Vagina (tissue), 2 donors: ENCODE data around the gene BSND. TPM values are rescaled to one million over a fixed set of nuclear protein-coding genes. Genes with fewer than 3 reads are reported as not detected.

Source experiments
- DNase-seq, 2 donors: peaks; one replicate each; pipeline ENCODE4 v3.0.0-alpha.2; 2017; ENCODE audit errors: extremely low spot score in 2 of 2
- H3K27ac ChIP-seq: fragments of 200-600 bp; sonication (generic); one replicate; pipeline ENCODE4 v1.5.1; 2019
- H3K27me3 ChIP-seq: fragments of 200-600 bp; sonication (generic); one replicate; pipeline ENCODE4 v1.5.1; 2019
- H3K36me3 ChIP-seq, 2 donors: fragments of 200-600 bp; sonication (generic); one replicate each; pipeline ENCODE4 v1.5.1; 2017 to 2019
- H3K4me1 ChIP-seq: fragments of 200-600 bp; sonication (generic); one replicate; pipeline ENCODE4 v1.5.1; 2019
- H3K4me3 ChIP-seq, 2 donors: fragments of 200-600 bp; sonication (generic); 1 replicate in 1 of 2; 2 replicates in 1 of 2; pipeline ENCODE4 v1.5.1; 2016 to 2019
- H3K9me3 ChIP-seq: fragments of 200-600 bp; sonication (generic); one replicate; pipeline ENCODE4 v1.5.1; 2019
- CTCF ChIP-seq, 3 experiments: fragments of 450-650 bp in 2 of 3; fragments of 200-600 bp in 1 of 3; sonication (generic) in 1 of 3; IDR thresholded peaks; one replicate each; pipeline ENCODE4 v1.5.1; 2017 to 2019; ENCODE audit warnings: antibody characterized with exemption in 3 of 3, mild to moderate bottlenecking in 2 of 3, moderate library complexity in 2 of 3
- POLR2A ChIP-seq, 2 donors: fragments of 450-650 bp; IDR thresholded peaks; one replicate each; pipeline ENCODE4 v1.6.1; 2017; ENCODE audit warnings: antibody characterized with exemption in 2 of 2, mild to moderate bottlenecking in 2 of 2, moderate library complexity in 2 of 2
- POLR2AphosphoS5 ChIP-seq, 2 donors: sonication (generic); formaldehyde crosslinking; IDR thresholded peaks; one replicate each; pipeline ENCODE4 v1.9.0; 2017; ENCODE audit warnings: antibody characterized with exemption in 2 of 2, mild to moderate bottlenecking in 2 of 2, low read depth in 1 of 2; ENCODE audit not compliant: insufficient read depth in 1 of 2
- intact Hi-C: fragments of 100-400 bp; cut with DNase I; formaldehyde crosslinking; loops from one replicate; pipeline ENCODE4 v1.15.1; 2023
- total RNA-seq: library from RNA; depleted of rRNA; stranded (reverse); fragments of >200 nt; gene quantifications from one replicate; pipeline ENCODE4 v1.2.3, GENCODE V29; 2016

Gene BSND
- total RNA-seq, 1 donor from 2014 or later: not detected

GRCh38 chr1:55010887-55011217 is 12.1 kb downstream of the BSND start:
- no peak for DNase-seq
- Histone ChIP-seq H3K36me3 (no peaks in the 10 kb centered on the region), H3K4me1 (no peaks in the 10 kb centered on the region), H3K4me3 (no peak overlapping the region), H3K27ac (no peak overlapping the region), H3K9me3 (no peaks in the 10 kb centered on the region), H3K27me3 (no peaks in the 10 kb centered on the region)
- TF ChIP-seq CTCF (IDR thresholded peaks at IDR 0.05) (no peak), POLR2A (IDR thresholded peaks at IDR 0.05) (no peak), POLR2AphosphoS5 (IDR thresholded peaks at IDR 0.05; ENCODE audit: insufficient read depth in 1 of 2, low read depth in 1 of 2) (no peak)
- intact Hi-C loops: no loop called here

- Histone ChIP-seq H3K27ac (no peak overlapping the region), H3K4me1 (no peaks in the 10 kb centered on the region), H3K36me3 (no peaks in the 10 kb centered on the region), H3K4me3 (no peak overlapping the region), H3K27me3 (no peaks in the 10 kb centered on the region), H3K9me3 (no peaks in the 10 kb centered on the region)
- DNase-seq: no peak
- TF ChIP-seq POLR2AphosphoS5 (IDR thresholded peaks at IDR 0.05; ENCODE audit: insufficient read depth in 1 of 2, low read depth in 1 of 2) (no peak), POLR2A (IDR thresholded peaks at IDR 0.05) (no peak)
- intact Hi-C loops: no loop called here
These were observed 13.9 kb downstream of the BSND start for GRCh38 chr1:55012661-55013060.

- Histone ChIP-seq H3K27ac (no peak overlapping the region), H3K27me3 (no peaks in the 10 kb centered on the region), H3K9me3 (no peaks in the 10 kb centered on the region), H3K36me3 (no peaks in the 10 kb centered on the region), H3K4me3 (no peak overlapping the region), H3K4me1 (no peaks in the 10 kb centered on the region)
- TF ChIP-seq CTCF (IDR thresholded peaks at IDR 0.05) (no peak), POLR2A (IDR thresholded peaks at IDR 0.05) (no peak), POLR2AphosphoS5 (IDR thresholded peaks at IDR 0.05; ENCODE audit: insufficient read depth in 1 of 2, low read depth in 1 of 2) (no peak)
- DNase-seq: no peak
- intact Hi-C loops: no loop called here
These were observed 16.4 kb downstream of the BSND start for GRCh38 chr1:55015123-55015522.

- H3K4me3 ChIP-seq: no peak overlapping the region
- DNase-seq: no peak
- H3K36me3 ChIP-seq: no peaks in the 10 kb centered on the region
- TF ChIP-seq POLR2A (IDR thresholded peaks at IDR 0.05) (no peak), POLR2AphosphoS5 (IDR thresholded peaks at IDR 0.05; ENCODE audit: insufficient read depth in 1 of 2, low read depth in 1 of 2) (no peak), CTCF (IDR thresholded peaks at IDR 0.05) (no peak)
- intact Hi-C loops: no loop called here
- no peaks in the 10 kb centered on the region for H3K27me3 ChIP-seq
- no peaks in the 10 kb centered on the region for H3K4me1 ChIP-seq
- no peaks in the 10 kb centered on the region for H3K9me3 ChIP-seq
- no peak overlapping the region for H3K27ac ChIP-seq
These were observed 17.2 kb downstream of the BSND start for GRCh38 chr1:55015731-55016620.

- Histone ChIP-seq H3K27ac (no peak overlapping the region), H3K36me3 (no peaks in the 10 kb centered on the region), H3K4me1 (no peaks in the 10 kb centered on the region), H3K27me3 (no peaks in the 10 kb centered on the region), H3K9me3 (no peaks in the 10 kb centered on the region), H3K4me3 (no peak overlapping the region)
- no peak for TF ChIP-seq POLR2A (IDR thresholded peaks at IDR 0.05)
- no peak for TF ChIP-seq POLR2AphosphoS5 (IDR thresholded peaks at IDR 0.05; ENCODE audit: insufficient read depth in 1 of 2, low read depth in 1 of 2)
- TF ChIP-seq CTCF (IDR thresholded peaks at IDR 0.05): no peak
- intact Hi-C loops: no loop called here
- no peak for DNase-seq
These were observed 19.7 kb downstream of the BSND start for GRCh38 chr1:55018395-55018794.
